HG03460 (cell line): ENCODE results near the gene SPOCK2.
A peak's percentile ranks its signal among the peaks of the same experiment; 100 is the strongest.
"Not testable (repeated sequence)": the region's sequence is repeated elsewhere in the genome, so short reads cannot be mapped to it uniquely, and the experiment has no call there.

Experiments used
- ATAC-seq: cut with Tn5 transposase; IDR thresholded peaks from one replicate; pipeline ENCODE4 v1.9.1; 2021; ENCODE audit not compliant: unreplicated experiment

Gene SPOCK2

GRCh38 chr10:72087969-72088888 lies at the start of gene SPOCK2:
Gene SPOCK2, minus strand, starts transcription at chr10:72088551. Its CDS starts 223 bp downstream, at chr10:72088328.
- no peak for ATAC-seq

- no peak for ATAC-seq
These were observed 49.2 kb upstream of the SPOCK2 start for GRCh38 chr10:72137583-72137982.

- ATAC-seq = not testable (repeated sequence)
These were observed 47.9 kb upstream of the SPOCK2 start for GRCh38 chr10:72136225-72136624.

- ATAC-seq = no peak
These were observed 46.7 kb upstream of the SPOCK2 start for GRCh38 chr10:72134785-72135767.

GRCh38 chr10:72133517-72133916 lies 45.2 kb upstream of the SPOCK2 start:
- ATAC-seq = peak; percentile 85

- ATAC-seq = no peak
These were observed 44.5 kb upstream of the SPOCK2 start for GRCh38 chr10:72132854-72133253.

GRCh38 chr10:72127571-72127970 lies 39.2 kb upstream of the SPOCK2 start:
- ATAC-seq = no peak

GRCh38 chr10:72126872-72127232 lies 38.5 kb upstream of the SPOCK2 start:
- ATAC-seq = no peak

- ATAC-seq = no peak
These were observed 38.0 kb upstream of the SPOCK2 start for GRCh38 chr10:72126184-72126871.

GRCh38 chr10:72124989-72125388 lies 36.6 kb upstream of the SPOCK2 start:
- ATAC-seq = no peak

- ATAC-seq = no peak
These were observed 36.0 kb upstream of the SPOCK2 start for GRCh38 chr10:72124381-72124780.

- ATAC-seq = no peak
These were observed 35.3 kb upstream of the SPOCK2 start for GRCh38 chr10:72123616-72124015.

- ATAC-seq = no peak
These were observed 33.9 kb upstream of the SPOCK2 start for GRCh38 chr10:72122221-72122620.

- ATAC-seq = no peak
These were observed 33.0 kb upstream of the SPOCK2 start for GRCh38 chr10:72121389-72121788.

- no peak for ATAC-seq
These were observed 28.0 kb upstream of the SPOCK2 start for GRCh38 chr10:72116372-72116771.

- no peak for ATAC-seq
These were observed 26.5 kb upstream of the SPOCK2 start for GRCh38 chr10:72114706-72115450.

GRCh38 chr10:72110673-72111401 lies 22.5 kb upstream of the SPOCK2 start:
- no peak for ATAC-seq

- ATAC-seq = no peak
These were observed 21.3 kb upstream of the SPOCK2 start for GRCh38 chr10:72109636-72110157.
